K562 (cell line): Measurements from ENCODE around the gene WT1. TPM values are rescaled to one million over a fixed set of nuclear protein-coding genes. Genes with fewer than 3 reads are reported as not detected.

Experiments used
- BRD9 ChIP-seq: fragments of 450-650 bp; IDR thresholded peaks from 2 replicates; pipeline ENCODE4 v1.6.1; 2018; ENCODE audit warnings: low read depth; ENCODE audit not compliant: partially characterized antibody
- CCAR2 ChIP-seq: fragments of 200-400 bp; formaldehyde crosslinking; IDR thresholded peaks from 2 replicates; pipeline ENCODE4 v1.6.1; 2017; ENCODE audit warnings: mild to moderate bottlenecking, low read depth, low read length
- RBM39 ChIP-seq: fragments of 200-400 bp; formaldehyde crosslinking; optimal IDR thresholded peaks from 2 replicates; pipeline ENCODE3; 2018; ENCODE audit warnings: low read depth, low read length
- ZBTB1 ChIP-seq: sonication (generic); formaldehyde crosslinking; IDR thresholded peaks from 2 replicates; pipeline ENCODE4 v1.8.1; 2023; ENCODE audit warnings: missing genetic modification reagents, low read depth, mild to moderate bottlenecking, borderline replicate concordance
- ZNF347 ChIP-seq: fragments of 450-650 bp; formaldehyde crosslinking; IDR thresholded peaks from 2 replicates; pipeline ENCODE4 v1.4.0; 2020; ENCODE audit warnings: low read depth, mild to moderate bottlenecking, moderate library complexity
- polyA plus RNA-seq, 8 experiments: library from polyadenylated mRNA; depleted of rRNA in 4 of 8; stranded (reverse) in 5 of 8; unstranded in 3 of 8; fragments of >200 nt; fragmentation: Nextera tagmentation in 2 of 8; fragmentation: Illumina TruSeq in 1 of 8; extraction: Ambion mirVana in 2 of 8; extraction: Trizol in 1 of 8; gene quantifications; 2 replicates each; pipeline versions ENCODE4 v1.2.1 to v1.2.3, GENCODE V29; 2011 to 2014; ENCODE audit warnings: inconsistent platforms in 1 of 8, missing spikeins in 1 of 8
- total RNA-seq, 7 experiments: library from RNA; depleted of rRNA in 6 of 7; stranded (reverse); fragments of >200 nt in 6 of 7; fragmentation: Illumina TruSeq in 2 of 7; extraction: Trizol in 2 of 7; gene quantifications; 2 replicates each; pipeline versions ENCODE4 v1.2.1 to v1.2.3, GENCODE V29; 2011 to 2021; ENCODE audit warnings: low replicate concordance in 1 of 7
- TF ChIP-seq, protein P1 (sequence below), 2 experiments: fragments of 450-650 bp; IDR thresholded peaks; 2 replicates each; pipeline ENCODE4 v1.6.1; 2016; ENCODE audit warnings: mild to moderate bottlenecking in 2 of 2, borderline replicate concordance in 1 of 2, low read depth in 1 of 2, moderate library complexity in 1 of 2
- TF ChIP-seq, protein P2 (sequence below): fragments of 200-600 bp; sonication (generic); IDR thresholded peaks from one replicate; pipeline ENCODE4 v1.6.1; 2012; ENCODE audit warnings: mild to moderate bottlenecking, low read depth, low read length, inconsistent platforms

Gene WT1
- total and polyA plus RNA-seq, 9 of the 15 experiments (the other 6 are each of a cell fraction or from before 2014, with no cell fraction given) = 7.1 to 33.8 (median 19.4) TPM

DNA sequence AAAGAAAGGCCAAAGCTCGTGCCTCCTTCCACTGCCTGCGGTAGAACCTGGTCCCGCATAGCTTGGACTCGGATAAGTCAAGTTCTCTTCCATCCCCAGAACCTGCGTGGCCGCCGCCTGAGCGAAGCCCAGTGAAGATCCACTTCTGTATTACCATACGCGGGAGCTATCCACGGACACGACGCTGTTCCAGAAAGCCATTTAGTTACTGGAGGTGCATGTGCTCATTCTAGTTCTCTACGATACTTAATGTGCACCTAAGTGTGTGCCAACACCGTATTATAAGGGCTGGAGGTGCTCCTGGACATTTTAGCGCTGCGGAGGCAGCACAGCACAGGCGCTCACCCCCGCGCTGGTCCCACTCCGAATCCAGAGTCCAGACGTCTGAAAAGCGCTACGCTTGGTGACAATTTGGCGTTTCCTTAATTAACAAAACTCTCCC is 1.4 kb downstream of the WT1 start (continued):
- TF ChIP-seq, protein P1, sequence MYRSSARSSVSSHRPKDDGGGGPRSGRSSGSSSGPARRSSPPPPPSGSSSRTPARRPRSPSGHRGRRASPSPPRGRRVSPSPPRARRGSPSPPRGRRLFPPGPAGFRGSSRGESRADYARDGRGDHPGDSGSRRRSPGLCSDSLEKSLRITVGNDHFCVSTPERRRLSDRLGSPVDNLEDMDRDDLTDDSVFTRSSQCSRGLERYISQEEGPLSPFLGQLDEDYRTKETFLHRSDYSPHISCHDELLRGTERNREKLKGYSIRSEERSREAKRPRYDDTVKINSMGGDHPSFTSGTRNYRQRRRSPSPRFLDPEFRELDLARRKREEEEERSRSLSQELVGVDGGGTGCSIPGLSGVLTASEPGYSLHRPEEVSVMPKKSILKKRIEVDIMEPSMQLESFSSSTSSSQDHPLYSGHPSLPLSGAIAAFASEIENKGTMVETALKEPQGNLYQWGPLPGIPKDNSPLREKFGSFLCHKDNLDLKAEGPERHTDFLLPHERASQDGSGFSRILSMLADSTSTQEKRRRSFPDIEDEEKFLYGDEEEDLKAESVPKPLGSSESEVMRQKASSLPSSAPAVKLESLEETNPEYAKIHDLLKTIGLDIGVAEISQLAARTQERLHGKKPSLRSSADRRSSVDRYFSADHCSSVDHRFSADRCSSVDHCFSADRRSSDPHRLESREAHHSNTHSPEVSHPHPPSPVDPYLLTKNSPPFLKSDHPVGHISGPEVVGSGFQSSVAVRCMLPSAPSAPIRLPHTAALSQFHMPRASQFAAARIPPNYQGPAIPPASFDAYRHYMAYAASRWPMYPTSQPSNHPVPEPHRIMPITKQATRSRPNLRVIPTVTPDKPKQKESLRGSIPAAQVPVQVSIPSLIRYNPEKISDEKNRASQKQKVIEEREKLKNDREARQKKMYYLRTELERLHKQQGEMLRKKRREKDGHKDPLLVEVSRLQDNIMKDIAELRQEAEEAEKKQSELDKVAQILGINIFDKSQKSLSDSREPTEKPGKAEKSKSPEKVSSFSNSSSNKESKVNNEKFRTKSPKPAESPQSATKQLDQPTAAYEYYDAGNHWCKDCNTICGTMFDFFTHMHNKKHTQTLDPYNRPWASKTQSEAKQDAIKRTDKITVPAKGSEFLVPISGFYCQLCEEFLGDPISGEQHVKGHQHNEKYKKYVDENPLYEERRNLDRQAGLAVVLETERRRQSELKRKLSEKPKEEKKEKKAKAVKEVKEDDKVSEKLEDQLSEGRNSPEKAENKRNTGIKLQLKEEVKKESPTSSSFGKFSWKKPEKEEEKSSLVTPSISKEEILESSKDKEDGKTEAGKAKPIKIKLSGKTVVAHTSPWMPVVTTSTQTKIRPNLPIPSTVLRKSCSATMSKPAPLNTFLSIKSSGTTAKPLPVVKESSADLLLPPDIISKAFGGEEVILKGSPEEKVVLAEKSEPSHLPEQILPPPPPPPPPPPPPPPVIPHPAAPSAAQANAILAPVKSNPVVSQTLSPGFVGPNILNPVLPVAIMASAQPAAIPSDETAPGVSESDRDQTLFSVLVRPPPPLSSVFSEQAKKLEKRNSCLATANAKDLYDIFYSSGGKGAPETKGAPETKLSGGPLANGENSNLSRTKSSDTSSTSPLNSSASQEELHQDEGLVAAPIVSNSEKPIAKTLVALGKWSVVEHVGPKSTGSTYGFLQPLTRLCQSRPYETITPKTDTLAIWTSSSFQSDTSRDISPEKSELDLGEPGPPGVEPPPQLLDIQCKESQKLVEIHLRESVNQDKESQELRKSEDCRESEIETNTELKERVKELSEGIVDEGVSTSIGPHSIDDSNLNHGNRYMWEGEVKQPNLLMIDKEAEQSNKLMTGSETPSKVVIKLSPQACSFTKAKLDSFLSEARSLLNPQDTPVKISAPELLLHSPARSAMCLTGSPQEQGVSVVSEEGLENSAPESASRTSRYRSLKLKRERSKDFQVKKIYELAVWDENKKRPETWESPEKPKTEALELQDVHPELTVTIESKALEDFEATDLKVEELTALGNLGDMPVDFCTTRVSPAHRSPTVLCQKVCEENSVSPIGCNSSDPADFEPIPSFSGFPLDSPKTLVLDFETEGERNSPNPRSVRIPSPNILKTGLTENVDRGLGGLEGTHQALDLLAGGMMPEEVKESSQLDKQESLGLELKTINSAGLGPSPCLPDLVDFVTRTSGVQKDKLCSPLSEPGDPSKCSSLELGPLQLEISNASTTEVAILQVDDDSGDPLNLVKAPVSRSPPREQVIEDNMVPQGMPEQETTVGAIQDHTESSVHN (IDR thresholded peaks at IDR 0.05; ENCODE audit: borderline replicate concordance in 1 of 2, low read depth in 1 of 2) = no peak
- TF ChIP-seq ZBTB1 (CRISPR knock-in tag) = 0 out of 2 replicates have a peak, but pooled peaks have one; percentile 35
- no peak for TF ChIP-seq ZNF347 (CRISPR knock-in tag)
- TF ChIP-seq, protein P2, sequence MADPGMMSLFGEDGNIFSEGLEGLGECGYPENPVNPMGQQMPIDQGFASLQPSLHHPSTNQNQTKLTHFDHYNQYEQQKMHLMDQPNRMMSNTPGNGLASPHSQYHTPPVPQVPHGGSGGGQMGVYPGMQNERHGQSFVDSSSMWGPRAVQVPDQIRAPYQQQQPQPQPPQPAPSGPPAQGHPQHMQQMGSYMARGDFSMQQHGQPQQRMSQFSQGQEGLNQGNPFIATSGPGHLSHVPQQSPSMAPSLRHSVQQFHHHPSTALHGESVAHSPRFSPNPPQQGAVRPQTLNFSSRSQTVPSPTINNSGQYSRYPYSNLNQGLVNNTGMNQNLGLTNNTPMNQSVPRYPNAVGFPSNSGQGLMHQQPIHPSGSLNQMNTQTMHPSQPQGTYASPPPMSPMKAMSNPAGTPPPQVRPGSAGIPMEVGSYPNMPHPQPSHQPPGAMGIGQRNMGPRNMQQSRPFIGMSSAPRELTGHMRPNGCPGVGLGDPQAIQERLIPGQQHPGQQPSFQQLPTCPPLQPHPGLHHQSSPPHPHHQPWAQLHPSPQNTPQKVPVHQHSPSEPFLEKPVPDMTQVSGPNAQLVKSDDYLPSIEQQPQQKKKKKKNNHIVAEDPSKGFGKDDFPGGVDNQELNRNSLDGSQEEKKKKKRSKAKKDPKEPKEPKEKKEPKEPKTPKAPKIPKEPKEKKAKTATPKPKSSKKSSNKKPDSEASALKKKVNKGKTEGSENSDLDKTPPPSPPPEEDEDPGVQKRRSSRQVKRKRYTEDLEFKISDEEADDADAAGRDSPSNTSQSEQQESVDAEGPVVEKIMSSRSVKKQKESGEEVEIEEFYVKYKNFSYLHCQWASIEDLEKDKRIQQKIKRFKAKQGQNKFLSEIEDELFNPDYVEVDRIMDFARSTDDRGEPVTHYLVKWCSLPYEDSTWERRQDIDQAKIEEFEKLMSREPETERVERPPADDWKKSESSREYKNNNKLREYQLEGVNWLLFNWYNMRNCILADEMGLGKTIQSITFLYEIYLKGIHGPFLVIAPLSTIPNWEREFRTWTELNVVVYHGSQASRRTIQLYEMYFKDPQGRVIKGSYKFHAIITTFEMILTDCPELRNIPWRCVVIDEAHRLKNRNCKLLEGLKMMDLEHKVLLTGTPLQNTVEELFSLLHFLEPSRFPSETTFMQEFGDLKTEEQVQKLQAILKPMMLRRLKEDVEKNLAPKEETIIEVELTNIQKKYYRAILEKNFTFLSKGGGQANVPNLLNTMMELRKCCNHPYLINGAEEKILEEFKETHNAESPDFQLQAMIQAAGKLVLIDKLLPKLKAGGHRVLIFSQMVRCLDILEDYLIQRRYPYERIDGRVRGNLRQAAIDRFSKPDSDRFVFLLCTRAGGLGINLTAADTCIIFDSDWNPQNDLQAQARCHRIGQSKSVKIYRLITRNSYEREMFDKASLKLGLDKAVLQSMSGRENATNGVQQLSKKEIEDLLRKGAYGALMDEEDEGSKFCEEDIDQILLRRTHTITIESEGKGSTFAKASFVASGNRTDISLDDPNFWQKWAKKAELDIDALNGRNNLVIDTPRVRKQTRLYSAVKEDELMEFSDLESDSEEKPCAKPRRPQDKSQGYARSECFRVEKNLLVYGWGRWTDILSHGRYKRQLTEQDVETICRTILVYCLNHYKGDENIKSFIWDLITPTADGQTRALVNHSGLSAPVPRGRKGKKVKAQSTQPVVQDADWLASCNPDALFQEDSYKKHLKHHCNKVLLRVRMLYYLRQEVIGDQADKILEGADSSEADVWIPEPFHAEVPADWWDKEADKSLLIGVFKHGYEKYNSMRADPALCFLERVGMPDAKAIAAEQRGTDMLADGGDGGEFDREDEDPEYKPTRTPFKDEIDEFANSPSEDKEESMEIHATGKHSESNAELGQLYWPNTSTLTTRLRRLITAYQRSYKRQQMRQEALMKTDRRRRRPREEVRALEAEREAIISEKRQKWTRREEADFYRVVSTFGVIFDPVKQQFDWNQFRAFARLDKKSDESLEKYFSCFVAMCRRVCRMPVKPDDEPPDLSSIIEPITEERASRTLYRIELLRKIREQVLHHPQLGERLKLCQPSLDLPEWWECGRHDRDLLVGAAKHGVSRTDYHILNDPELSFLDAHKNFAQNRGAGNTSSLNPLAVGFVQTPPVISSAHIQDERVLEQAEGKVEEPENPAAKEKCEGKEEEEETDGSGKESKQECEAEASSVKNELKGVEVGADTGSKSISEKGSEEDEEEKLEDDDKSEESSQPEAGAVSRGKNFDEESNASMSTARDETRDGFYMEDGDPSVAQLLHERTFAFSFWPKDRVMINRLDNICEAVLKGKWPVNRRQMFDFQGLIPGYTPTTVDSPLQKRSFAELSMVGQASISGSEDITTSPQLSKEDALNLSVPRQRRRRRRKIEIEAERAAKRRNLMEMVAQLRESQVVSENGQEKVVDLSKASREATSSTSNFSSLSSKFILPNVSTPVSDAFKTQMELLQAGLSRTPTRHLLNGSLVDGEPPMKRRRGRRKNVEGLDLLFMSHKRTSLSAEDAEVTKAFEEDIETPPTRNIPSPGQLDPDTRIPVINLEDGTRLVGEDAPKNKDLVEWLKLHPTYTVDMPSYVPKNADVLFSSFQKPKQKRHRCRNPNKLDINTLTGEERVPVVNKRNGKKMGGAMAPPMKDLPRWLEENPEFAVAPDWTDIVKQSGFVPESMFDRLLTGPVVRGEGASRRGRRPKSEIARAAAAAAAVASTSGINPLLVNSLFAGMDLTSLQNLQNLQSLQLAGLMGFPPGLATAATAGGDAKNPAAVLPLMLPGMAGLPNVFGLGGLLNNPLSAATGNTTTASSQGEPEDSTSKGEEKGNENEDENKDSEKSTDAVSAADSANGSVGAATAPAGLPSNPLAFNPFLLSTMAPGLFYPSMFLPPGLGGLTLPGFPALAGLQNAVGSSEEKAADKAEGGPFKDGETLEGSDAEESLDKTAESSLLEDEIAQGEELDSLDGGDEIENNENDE = no peak
- no peak for TF ChIP-seq CCAR2
- no peak for TF ChIP-seq BRD9
- peak; percentile 44 for TF ChIP-seq RBM39
